ENCODE results near the gene DBNDD2.

Gene DBNDD2

GRCh38 chr20:45419188-45420091 is 11.4 kb downstream of the DBNDD2 start:
- no peak for DNase-seq

GRCh38 chr20:45420125-45420524 is 12.0 kb downstream of the DBNDD2 start:
- DNase-seq, result no peak

GRCh38 chr20:45423700-45424099 is 15.6 kb downstream of the DBNDD2 start:
- DNase-seq, result no peak

GRCh38 chr20:45425561-45425960 is 17.5 kb downstream of the DBNDD2 start:
- no peak for DNase-seq

- no peak for DNase-seq
Observed at GRCh38 chr20:45426320-45427016, 18.4 kb downstream of the DBNDD2 start.

GRCh38 chr20:45427236-45428149 is 19.4 kb downstream of the DBNDD2 start:
- no peak for DNase-seq

- DNase-seq, result no peak
Observed at GRCh38 chr20:45429618-45430017, 21.5 kb downstream of the DBNDD2 start.

GRCh38 chr20:45432294-45432693 is 24.2 kb downstream of the DBNDD2 start:
- no peak for DNase-seq

- DNase-seq, result no peak
Observed at GRCh38 chr20:45433316-45433715, 25.2 kb downstream of the DBNDD2 start.

- no peak for DNase-seq
Observed at GRCh38 chr20:45433976-45434375, 25.9 kb downstream of the DBNDD2 start.

- peak in 1 of 2 experiments; percentile 53 for DNase-seq
Observed at GRCh38 chr20:45436732-45437485, 28.8 kb downstream of the DBNDD2 start.

GRCh38 chr20:45440424-45440823 is 32.3 kb downstream of the DBNDD2 start:
- DNase-seq, result no peak

- no peak for DNase-seq
Observed at GRCh38 chr20:45440891-45441685, 33.0 kb downstream of the DBNDD2 start.

- no peak for DNase-seq
Observed at GRCh38 chr20:45441746-45442145, 33.7 kb downstream of the DBNDD2 start.

GRCh38 chr20:45444050-45444449 is 36.0 kb downstream of the DBNDD2 start:
- no peak for DNase-seq

- DNase-seq, result no peak
Observed at GRCh38 chr20:45445805-45446562, 37.9 kb downstream of the DBNDD2 start.

GRCh38 chr20:45448270-45448669 is 40.2 kb downstream of the DBNDD2 start:
- no peak for DNase-seq

GRCh38 chr20:45449528-45449927 is 41.4 kb downstream of the DBNDD2 start:
- DNase-seq, result no peak

- no peak for DNase-seq
Observed at GRCh38 chr20:45450097-45450818, 42.2 kb downstream of the DBNDD2 start.

- DNase-seq, result no peak
Observed at GRCh38 chr20:45452238-45452637, 44.1 kb downstream of the DBNDD2 start.
